Activated T-cell treated with anti-CD3 and anti-CD28 coated beads, Interleukin-2, amount 50 U/mL, for 72 hours (primary cell): ENCODE data around the gene SMYD5. TPM values are rescaled to one million over a fixed set of nuclear protein-coding genes. Genes with fewer than 3 reads are reported as not detected.

Source experiments
- ATAC-seq, 2 donors: fragments of 150-1000 bp; cut with Tn5 transposase; replicated peaks in 1 of 2; 2 replicates each; pipeline ENCODE4 v1.10.0; 2021; ENCODE audit warnings: moderate library complexity in 2 of 2, mild to moderate bottlenecking in 1 of 2
- DNase-seq, 2 donors: peaks; one replicate each; pipeline ENCODE4 v3.0.0; 2021 to 2022; ENCODE audit warnings: mixed read lengths in 1 of 2
- H3K27ac Mint-ChIP-seq: one replicate; pipeline ENCODE4 v1.8.0; 2022; ENCODE audit warnings: mild to moderate bottlenecking, moderate library complexity, mixed read lengths
- H3K27me3 Mint-ChIP-seq: one replicate; pipeline ENCODE4 v1.8.0; 2022; ENCODE audit warnings: low read depth, mixed read lengths
- H3K36me3 Mint-ChIP-seq, 2 donors: one replicate each; pipeline ENCODE4 v1.8.0; 2022; ENCODE audit warnings: mixed read lengths in 2 of 2, mild to moderate bottlenecking in 1 of 2; ENCODE audit not compliant: insufficient read depth in 2 of 2
- H3K4me1 Mint-ChIP-seq: one replicate; pipeline ENCODE4 v1.8.0; 2022; ENCODE audit warnings: low read depth, mixed read lengths
- H3K4me3 Mint-ChIP-seq, 2 donors: one replicate each; pipeline ENCODE4 v1.8.0; 2022; ENCODE audit warnings: mild to moderate bottlenecking in 2 of 2, mixed read lengths in 2 of 2, moderate library complexity in 2 of 2
- H3K9me3 Mint-ChIP-seq, 2 donors: one replicate each; pipeline ENCODE4 v1.8.0; 2022; ENCODE audit warnings: mixed read lengths in 2 of 2
- total RNA-seq, 2 donors: library from RNA; stranded (reverse); gene quantifications; one replicate each; pipeline ENCODE4 v1.2.3, GENCODE V29; 2022

Gene SMYD5
- total RNA-seq, 2 donors from 2014 or later = 32.5 to 35.4 TPM

- no peaks in the 10 kb centered on the region for H3K27me3 Mint-ChIP-seq
- no peak overlapping the region for H3K27ac Mint-ChIP-seq
- no peak for DNase-seq
- H3K4me1 Mint-ChIP-seq = no peaks in the 10 kb centered on the region
- H3K36me3 Mint-ChIP-seq = peaks cover 8 to 18% of the 10 kb centered on the region in 2 donors
- no peak overlapping the region for H3K4me3 Mint-ChIP-seq
- ATAC-seq = no peak
- no peaks in the 10 kb centered on the region for H3K9me3 Mint-ChIP-seq
These were observed 38.4 kb downstream of the SMYD5 start for GRCh38 chr2:73252238-73253027.

DNA sequence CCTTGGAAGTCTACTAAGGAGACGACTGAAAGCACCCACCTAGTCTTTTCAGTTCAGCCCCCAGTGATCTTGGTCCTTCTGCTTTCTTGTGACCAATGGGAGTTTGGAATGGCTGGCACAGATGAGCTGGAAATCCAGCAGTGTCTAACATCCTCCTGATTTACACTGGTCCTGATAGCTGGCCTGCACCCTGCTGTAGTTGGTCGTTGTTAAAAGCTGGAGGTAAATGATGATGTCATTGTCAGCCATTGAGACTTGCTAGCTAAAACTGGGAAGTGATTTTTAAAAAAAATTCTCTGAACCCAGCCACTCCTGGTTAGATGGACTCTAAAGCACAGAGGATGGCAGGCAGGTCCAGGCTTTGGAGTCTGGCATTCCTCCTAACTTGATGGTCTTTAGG is 39.4 kb downstream of the SMYD5 start:
- Mint-ChIP-seq H3K27me3 (no peaks in the 10 kb centered on the region), H3K4me3 (no peak overlapping the region), H3K4me1 (no peaks in the 10 kb centered on the region), H3K27ac (no peak overlapping the region), H3K9me3 (no peaks in the 10 kb centered on the region), H3K36me3 (peaks cover 4 to 14% of the 10 kb centered on the region in 2 donors)
- ATAC-seq = no peak
- no peak for DNase-seq

DNA sequence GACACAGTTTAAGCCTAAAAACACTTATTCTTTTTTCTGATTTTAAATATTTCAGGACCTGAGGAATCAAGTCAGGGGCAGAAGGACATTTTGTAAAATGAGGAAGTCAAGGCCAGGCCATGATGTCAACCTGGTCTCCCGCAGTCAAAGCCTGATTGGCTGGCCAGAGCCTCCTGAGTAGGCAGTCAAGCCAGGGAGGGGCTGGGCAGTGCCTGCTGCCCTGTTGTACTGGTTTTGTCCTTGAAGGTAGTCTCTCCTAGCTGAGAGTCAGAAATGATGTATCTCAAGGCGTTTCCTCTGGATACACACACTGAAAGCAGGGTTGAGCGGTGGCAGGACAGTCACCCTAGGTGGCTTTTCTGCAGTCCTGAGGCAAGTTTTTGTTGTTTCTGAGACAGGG is 39.9 kb downstream of the SMYD5 start:
- ATAC-seq (no peak), DNase-seq (no peak)
- Mint-ChIP-seq H3K27me3 (no peaks in the 10 kb centered on the region), H3K4me1 (no peaks in the 10 kb centered on the region), H3K36me3 (peaks cover 4 to 12% of the 10 kb centered on the region in 2 donors), H3K9me3 (no peaks in the 10 kb centered on the region), H3K27ac (no peak overlapping the region), H3K4me3 (no peak overlapping the region)

DNA sequence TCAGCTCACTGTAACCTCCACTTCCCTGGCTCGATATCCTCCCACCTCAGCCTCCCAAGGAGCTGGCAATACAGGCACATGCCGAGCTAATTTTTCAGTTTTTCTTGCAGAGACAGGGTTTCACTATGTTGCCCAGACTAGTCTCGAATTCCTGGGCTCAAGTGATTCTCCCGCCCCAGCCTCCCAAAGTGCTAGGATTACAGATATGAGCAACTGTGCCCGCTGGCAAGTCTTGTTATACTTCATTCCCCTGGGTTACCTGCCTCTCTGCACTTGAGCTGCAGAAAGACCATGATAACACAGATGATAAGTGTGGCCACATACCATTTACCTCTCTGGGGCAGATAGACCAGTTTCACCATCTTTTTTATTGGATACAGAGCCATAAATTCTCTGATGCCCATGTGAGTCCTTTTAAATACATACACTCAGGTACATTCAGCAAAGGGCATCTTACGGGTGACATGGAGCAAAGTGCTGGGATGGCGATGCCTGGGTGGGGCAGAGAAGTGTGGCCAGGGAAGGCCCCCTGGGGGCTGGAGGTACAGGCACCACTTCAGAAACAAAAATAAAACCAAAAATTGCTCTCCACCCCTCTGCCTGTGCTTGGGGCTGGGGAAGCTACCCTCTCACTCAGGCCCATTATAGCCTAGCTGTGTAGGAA is 40.4 kb downstream of the SMYD5 start:
- Mint-ChIP-seq H3K27ac (no peak overlapping the region), H3K4me3 (no peak overlapping the region), H3K4me1 (no peaks in the 10 kb centered on the region), H3K9me3 (no peaks in the 10 kb centered on the region), H3K36me3 (peaks cover 3 to 11% of the 10 kb centered on the region in 2 donors), H3K27me3 (no peaks in the 10 kb centered on the region)
- ATAC-seq (no peak), DNase-seq (no peak)

DNA sequence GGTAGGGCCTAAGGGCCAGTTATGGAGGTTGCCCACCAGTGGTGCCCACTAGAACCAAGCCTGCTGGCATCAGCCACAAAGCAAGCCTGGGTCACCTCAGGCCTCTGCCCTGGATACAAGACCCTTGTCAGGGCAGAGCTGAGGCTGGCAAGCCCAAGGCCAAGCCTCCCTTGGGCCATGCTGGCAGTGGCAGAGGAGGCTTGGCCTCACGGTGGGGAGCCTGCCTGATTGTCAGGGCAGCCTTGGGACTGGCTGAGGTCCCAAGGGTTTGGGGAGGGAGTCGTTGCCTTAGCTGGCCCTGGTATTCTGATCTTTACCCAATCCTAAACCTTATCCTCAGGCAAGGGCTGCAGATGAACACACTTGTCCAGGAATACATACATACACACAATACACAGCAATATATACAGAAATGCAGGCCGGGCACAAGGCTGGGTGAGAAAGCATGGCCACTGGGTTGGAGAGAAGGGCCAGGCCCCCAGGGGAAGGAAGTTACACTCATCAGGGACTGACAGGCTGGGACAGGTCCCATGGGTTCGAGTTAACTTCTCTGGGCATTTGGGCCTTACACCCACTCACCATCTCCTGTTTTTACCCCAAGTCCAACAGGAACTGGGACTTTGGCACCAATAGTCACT is 41.1 kb downstream of the SMYD5 start:
- no peak overlapping the region for H3K27ac Mint-ChIP-seq
- H3K4me1 Mint-ChIP-seq = no peaks in the 10 kb centered on the region
- H3K4me3 Mint-ChIP-seq = no peak overlapping the region
- DNase-seq (no peak), ATAC-seq (no peak)
- peaks cover 0 to 4% of the 10 kb centered on the region in 2 donors for H3K36me3 Mint-ChIP-seq
- H3K9me3 Mint-ChIP-seq = no peaks in the 10 kb centered on the region
- H3K27me3 Mint-ChIP-seq = no peaks in the 10 kb centered on the region

DNA sequence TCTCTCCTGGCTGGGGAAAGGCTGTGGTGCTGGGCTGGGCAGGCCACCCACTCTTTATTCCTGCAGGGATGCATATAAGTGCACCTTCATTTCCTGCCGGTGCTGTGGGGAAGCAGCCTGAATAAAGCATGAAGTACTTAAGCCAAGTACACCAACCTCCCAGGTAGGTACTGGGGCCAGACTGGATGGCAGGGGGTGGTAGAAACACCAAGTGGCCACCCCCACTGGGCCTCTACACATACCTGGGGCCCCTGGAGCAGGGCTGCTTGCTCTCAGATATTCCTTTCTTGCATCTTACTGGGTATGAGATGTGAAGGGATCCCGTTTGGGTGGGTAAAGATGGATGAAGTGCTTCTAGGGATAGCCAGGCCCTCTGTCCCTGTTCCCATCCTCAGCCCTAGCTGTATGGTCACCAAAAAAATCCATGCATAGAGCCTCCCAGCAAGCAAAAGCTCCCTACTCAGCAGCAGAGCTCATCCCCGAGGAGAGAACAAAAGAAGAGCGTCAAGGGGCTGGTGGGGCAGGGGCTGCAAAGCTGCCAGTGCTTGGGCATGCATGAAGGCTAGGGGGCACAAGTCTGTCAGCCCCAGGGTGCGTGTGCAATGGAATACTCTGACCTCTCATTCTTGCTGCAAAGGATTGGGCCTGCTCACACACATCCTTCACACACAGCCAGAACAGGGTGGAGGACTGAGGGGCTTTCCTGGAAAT is 42.0 kb downstream of the SMYD5 start:
- DNase-seq = no peak
- H3K4me3 Mint-ChIP-seq = no peak overlapping the region
- H3K9me3 Mint-ChIP-seq = no peaks in the 10 kb centered on the region
- H3K4me1 Mint-ChIP-seq = no peaks in the 10 kb centered on the region
- no peak overlapping the region for H3K27ac Mint-ChIP-seq
- no peak for ATAC-seq
- no peaks in the 10 kb centered on the region for H3K27me3 Mint-ChIP-seq
- H3K36me3 Mint-ChIP-seq = peaks cover 0 to 2% of the 10 kb centered on the region in 2 donors

- Mint-ChIP-seq H3K27me3 (no peaks in the 10 kb centered on the region), H3K4me3 (no peak overlapping the region), H3K36me3 (peaks cover 0 to 2% of the 10 kb centered on the region in 2 donors), H3K9me3 (no peaks in the 10 kb centered on the region), H3K4me1 (no peaks in the 10 kb centered on the region), H3K27ac (no peak overlapping the region)
- no peak for DNase-seq
- peak in 1 of 2 donors; percentile 5 for ATAC-seq
These were observed 42.5 kb downstream of the SMYD5 start for GRCh38 chr2:73256618-73256922.

GRCh38 chr2:73257021-73257420 is 43.0 kb downstream of the SMYD5 start:
- Mint-ChIP-seq H3K4me3 (no peak overlapping the region), H3K36me3 (peaks cover 0 to 2% of the 10 kb centered on the region in 2 donors), H3K9me3 (no peaks in the 10 kb centered on the region), H3K27ac (no peak overlapping the region), H3K4me1 (no peaks in the 10 kb centered on the region), H3K27me3 (no peaks in the 10 kb centered on the region)
- no peak for DNase-seq
- peak in 1 of 2 donors; percentile 15 for ATAC-seq

- Mint-ChIP-seq H3K36me3 (peaks cover 0 to 2% of the 10 kb centered on the region in 2 donors), H3K27ac (peak overlapping the region; percentile 14), H3K9me3 (no peaks in the 10 kb centered on the region), H3K27me3 (no peaks in the 10 kb centered on the region), H3K4me3 (no peak overlapping the region), H3K4me1 (no peaks in the 10 kb centered on the region)
- ATAC-seq (no peak), DNase-seq (no peak)
These were observed 43.5 kb downstream of the SMYD5 start for GRCh38 chr2:73257425-73258125.

DNA sequence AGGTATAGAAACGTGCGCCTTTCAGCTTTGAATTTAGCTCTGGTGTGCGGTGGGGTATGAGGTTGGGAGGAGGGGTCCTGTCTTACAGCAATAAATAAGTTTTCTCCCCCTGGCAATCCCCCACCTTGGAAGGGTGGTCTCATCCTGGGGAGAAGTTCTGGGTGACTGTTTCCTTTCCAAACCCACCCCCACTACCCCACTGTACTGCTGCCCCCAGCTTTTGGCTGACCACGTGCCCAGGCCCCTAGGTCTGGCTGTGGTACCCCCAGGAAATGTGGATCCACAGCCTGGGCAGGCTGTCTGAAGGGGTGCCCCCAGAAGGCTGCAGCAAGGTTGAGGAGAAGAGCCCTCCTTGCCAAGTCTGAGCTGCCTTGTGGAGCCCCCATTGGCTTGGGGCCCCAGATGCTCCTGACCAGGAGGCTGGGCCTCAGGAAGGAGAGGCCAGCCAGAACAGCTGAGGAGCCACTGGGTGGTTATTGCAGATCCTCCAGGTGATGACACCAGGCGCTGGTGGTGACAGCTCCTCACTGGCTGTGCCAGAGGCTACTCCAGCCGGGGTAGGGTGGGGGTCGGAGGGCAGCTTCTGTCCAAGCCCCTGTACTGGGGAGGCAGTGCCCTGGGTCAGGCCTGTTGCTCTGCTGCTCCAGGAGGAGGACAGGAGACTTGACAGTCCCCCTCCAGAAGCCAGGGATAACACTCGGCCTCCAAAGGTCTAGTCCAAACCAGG is 44.3 kb downstream of the SMYD5 start:
- Mint-ChIP-seq H3K9me3 (no peaks in the 10 kb centered on the region), H3K4me1 (no peaks in the 10 kb centered on the region), H3K27me3 (no peaks in the 10 kb centered on the region), H3K36me3 (no peaks in the 10 kb centered on the region), H3K27ac (no peak overlapping the region), H3K4me3 (no peak overlapping the region)
- ATAC-seq (no peak), DNase-seq (no peak)

DNA sequence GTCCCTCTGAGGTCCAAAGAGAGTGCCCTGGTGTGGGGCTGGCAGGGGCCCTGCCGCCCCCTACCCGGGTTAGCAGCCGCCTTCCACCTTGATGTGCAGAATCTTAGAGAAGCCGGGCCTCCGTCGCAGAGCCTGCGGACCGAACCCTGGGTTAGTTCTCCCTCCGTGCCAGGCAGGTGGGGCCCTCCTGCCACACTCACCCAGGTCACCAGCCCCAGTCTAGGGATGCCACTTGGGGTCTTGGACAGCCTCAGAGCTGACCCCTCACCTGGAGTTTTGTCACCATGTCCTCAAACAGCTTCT is 44.8 kb downstream of the SMYD5 start:
- Mint-ChIP-seq H3K27me3 (no peaks in the 10 kb centered on the region), H3K4me1 (no peaks in the 10 kb centered on the region), H3K9me3 (no peaks in the 10 kb centered on the region), H3K4me3 (no peak overlapping the region), H3K36me3 (no peaks in the 10 kb centered on the region), H3K27ac (no peak overlapping the region)
- ATAC-seq (no peak), DNase-seq (no peak)

GRCh38 chr2:73259276-73259675 is 45.2 kb downstream of the SMYD5 start:
- no peaks in the 10 kb centered on the region for H3K9me3 Mint-ChIP-seq
- no peaks in the 10 kb centered on the region for H3K27me3 Mint-ChIP-seq
- H3K27ac Mint-ChIP-seq = no peak overlapping the region
- H3K4me3 Mint-ChIP-seq = no peak overlapping the region
- no peaks in the 10 kb centered on the region for H3K36me3 Mint-ChIP-seq
- ATAC-seq (no peak), DNase-seq (no peak)
- no peaks in the 10 kb centered on the region for H3K4me1 Mint-ChIP-seq
